ENCODE measurements around the gene OCIAD2. TPM values are rescaled to one million over a fixed set of nuclear protein-coding genes. Genes with fewer than 3 reads are reported as not detected.

Gene OCIAD2
- total RNA-seq, 1 experiment from 2014 or later: 255 TPM

GRCh38 chr4:48907706-48908477 is 1.3 kb upstream of the OCIAD2 start:
- H3K27me3 ChIP-seq (ENCODE audit: low read length): no peaks in the 10 kb centered on the region
- CTCF ChIA-PET: no interaction called here
- no peak overlapping the region for H3K27ac ChIP-seq (ENCODE audit: low read length)
- POLR2A ChIA-PET (ENCODE audit: unreplicated experiment): no interaction called here
- intact Hi-C loops (cut with micrococcal nuclease): loop anchor here (2.0 to 10.0 kb wide), 4 partner anchors 33 to 131 kb away; no protein-coding TSS in a partner anchor
- H4K20me1 ChIP-seq (ENCODE audit: low read length): no peaks in the 10 kb centered on the region
- DNase-seq (peak; percentile 35), ATAC-seq (no peak)
- no peaks in the 10 kb centered on the region for H3F3A ChIP-seq (ENCODE audit: low read length, unreplicated experiment)
- no peaks in the 10 kb centered on the region for H3K9me2 ChIP-seq (replicated peaks; ENCODE audit: low read length)
- peaks cover 31% of the 10 kb centered on the region for H3K79me2 ChIP-seq (ENCODE audit: low read length)
- no peaks in the 10 kb centered on the region for H3K9me3 ChIP-seq (ENCODE audit: low read length)
- H3K4me3 ChIP-seq (ENCODE audit: low read length): no peak overlapping the region
- no peak for TF ChIP-seq EZH2phosphoT487 (IDR thresholded peaks at IDR 0.05; ENCODE audit: borderline replicate concordance, low read length)
- TF ChIP-seq EZH2 (IDR thresholded peaks at IDR 0.05; ENCODE audit: low read length, unreplicated experiment): no peak
- TF ChIP-seq CTCF (conservative IDR thresholded peaks at IDR 0.05; ENCODE audit: low read depth, low read length): no peak
- no peak overlapping the region for H3K9ac ChIP-seq (ENCODE audit: low read length)
- H3K36me3 ChIP-seq (ENCODE audit: low read depth, low read length): peaks cover 12% of the 10 kb centered on the region
- H3K4me1 ChIP-seq (ENCODE audit: insufficient read depth, low read length): peaks cover 48% of the 10 kb centered on the region
- no TSS peak for BruUV-seq (replicated peaks)
- no peak overlapping the region for H2AFZ ChIP-seq (ENCODE audit: low read length)
- no peak overlapping the region for H3K4me2 ChIP-seq (ENCODE audit: low read length)

DNA sequence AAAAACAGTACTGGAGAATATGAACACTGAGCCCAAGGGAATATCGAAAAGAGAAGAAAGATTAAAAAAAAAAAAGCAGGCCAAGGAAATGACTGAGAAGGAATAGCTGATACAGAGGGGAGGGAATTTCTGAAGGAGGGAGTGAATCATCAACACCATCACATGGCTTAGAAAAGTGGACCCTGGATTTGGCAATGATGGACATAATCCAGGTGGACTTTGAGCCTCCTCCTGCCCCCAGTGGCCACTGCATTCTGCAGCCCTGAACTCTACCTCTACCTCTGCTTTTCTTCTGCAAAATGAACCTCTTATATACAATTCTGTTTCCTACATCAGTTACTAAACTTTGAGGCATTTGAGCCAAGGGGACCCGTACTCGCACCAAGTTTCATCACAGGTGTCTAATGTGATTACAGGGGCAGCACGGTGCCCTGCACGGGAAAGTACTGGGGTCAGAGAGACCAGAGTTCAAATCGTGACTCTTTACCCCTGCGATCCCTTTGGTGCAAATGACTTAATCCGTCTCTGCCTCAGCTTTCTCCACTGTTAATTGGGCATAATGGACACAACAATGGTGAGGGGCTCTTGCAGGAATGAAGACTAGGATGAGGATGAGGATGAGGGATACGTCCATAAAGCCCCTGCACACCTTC is 1.1 kb downstream of the OCIAD2 start:
- peak overlapping the region; percentile 92; the same call in 1 of the 2 replicates for H2AFZ ChIP-seq (ENCODE audit: low read length)
- no peaks in the 10 kb centered on the region for H4K20me1 ChIP-seq (ENCODE audit: low read length)
- no peaks in the 10 kb centered on the region for H3F3A ChIP-seq (ENCODE audit: low read length, unreplicated experiment)
- H3K9me3 ChIP-seq (ENCODE audit: low read length): no peaks in the 10 kb centered on the region
- POLR2A ChIA-PET (ENCODE audit: unreplicated experiment): no interaction called here
- TF ChIP-seq EZH2 (IDR thresholded peaks at IDR 0.05; ENCODE audit: low read length, unreplicated experiment) (no peak), CTCF (conservative IDR thresholded peaks at IDR 0.05; ENCODE audit: low read depth, low read length) (peak; percentile 37; the same call in 1 of the 2 replicates), EZH2phosphoT487 (IDR thresholded peaks at IDR 0.05; ENCODE audit: borderline replicate concordance, low read length) (no peak)
- H3K4me2 ChIP-seq (ENCODE audit: low read length): peak overlapping the region; percentile 96
- intact Hi-C loops (cut with micrococcal nuclease): loop anchor here (5.0 to 10.0 kb wide), 2 partner anchors 51 to 128 kb away; no protein-coding TSS in a partner anchor
- no peaks in the 10 kb centered on the region for H3K9me2 ChIP-seq (replicated peaks; ENCODE audit: low read length)
- CTCF ChIA-PET: interaction anchor here (0.6 kb wide), 1 partner anchor 38 kb away, joined by 6 read pairs; no protein-coding TSS in a partner anchor
- H3K27me3 ChIP-seq (ENCODE audit: low read length): no peaks in the 10 kb centered on the region
- peaks cover 31% of the 10 kb centered on the region for H3K79me2 ChIP-seq (ENCODE audit: low read length)
- H3K9ac ChIP-seq (ENCODE audit: low read length): peak overlapping the region; percentile 77
- DNase-seq (peak; percentile 59), ATAC-seq (peak; percentile 4; the same call in 1 of the 2 replicates)
- peaks cover 19% of the 10 kb centered on the region for H3K36me3 ChIP-seq (ENCODE audit: low read depth, low read length)
- H3K4me3 ChIP-seq (ENCODE audit: low read length): peak overlapping the region; percentile 94
- peak overlapping the region; percentile 25; the same call in 1 of the 2 replicates for H3K27ac ChIP-seq (ENCODE audit: low read length)
- BruUV-seq (replicated peaks): TSS peak; percentile 27
- peaks cover 42% of the 10 kb centered on the region for H3K4me1 ChIP-seq (ENCODE audit: insufficient read depth, low read length)
